ENCODE results near the gene VPS26B.
"Not testable (repeated sequence)": the region's sequence is repeated elsewhere in the genome, so short reads cannot be mapped to it uniquely, and the experiment has no call there.

VPS26B gene

GRCh38 chr11:134283461-134284230 is 59.2 kb downstream of the VPS26B start:
- DNase-seq: no peak

DNA sequence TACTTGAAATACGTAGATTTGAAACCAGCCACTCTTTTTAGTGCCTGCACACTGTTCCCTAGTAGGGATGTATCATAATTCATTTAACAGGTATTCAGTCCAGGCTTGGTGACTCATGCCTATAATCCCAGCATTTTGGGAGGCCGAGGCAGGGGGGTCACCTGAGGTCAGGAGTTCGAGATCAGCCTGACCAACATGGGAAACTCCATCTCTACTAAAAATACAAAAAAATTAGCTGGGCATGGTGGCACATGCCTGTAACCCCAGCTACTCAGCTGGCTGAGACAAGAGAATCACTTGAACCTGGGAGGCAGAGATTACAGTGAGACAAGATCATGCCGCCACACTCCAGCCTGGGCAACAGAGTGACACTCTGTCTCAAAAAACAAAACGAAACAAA is 59.9 kb downstream of the VPS26B start:
- not testable (repeated sequence) for DNase-seq

DNA sequence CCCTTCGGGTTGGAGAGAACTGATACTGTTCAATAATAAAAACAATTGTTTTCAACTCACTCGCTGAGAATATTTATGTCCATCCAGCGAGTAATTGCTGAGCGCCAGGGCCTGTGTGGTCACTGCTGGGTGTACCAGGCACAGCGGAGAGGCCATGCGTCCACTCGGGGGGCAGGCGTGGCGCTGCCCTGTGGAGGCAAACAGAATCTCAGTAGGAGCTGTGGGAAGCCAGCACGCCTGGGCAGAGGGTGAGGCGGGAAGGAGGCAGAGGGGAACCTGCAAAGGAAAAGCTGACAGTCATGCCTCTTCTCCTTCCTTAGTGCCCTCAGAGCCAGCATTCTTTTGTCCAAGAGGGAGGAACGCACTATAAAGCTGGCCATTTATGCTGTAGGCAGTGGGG is 63.1 kb downstream of the VPS26B start:
- no peak for DNase-seq

DNA sequence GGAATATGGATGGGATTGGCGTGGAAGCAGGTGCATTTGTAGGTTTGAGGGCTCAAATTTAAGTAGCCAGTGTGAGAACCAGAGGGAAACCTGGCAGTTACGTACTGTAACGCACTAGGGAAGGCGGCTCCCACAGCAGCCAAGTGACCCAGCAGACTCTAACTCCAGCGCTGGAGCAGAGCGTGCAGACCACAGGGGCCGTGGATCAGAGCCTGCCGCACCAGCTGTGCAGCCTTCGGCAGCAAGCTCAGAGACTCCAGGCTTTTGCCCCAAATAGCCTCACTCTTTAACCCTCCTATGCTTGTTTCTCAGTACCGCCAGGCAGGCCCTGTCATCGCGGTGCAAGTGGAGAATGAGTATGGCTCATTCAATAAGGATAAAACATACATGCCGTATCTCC is 64.0 kb downstream of the VPS26B start:
- DNase-seq: no peak

DNA sequence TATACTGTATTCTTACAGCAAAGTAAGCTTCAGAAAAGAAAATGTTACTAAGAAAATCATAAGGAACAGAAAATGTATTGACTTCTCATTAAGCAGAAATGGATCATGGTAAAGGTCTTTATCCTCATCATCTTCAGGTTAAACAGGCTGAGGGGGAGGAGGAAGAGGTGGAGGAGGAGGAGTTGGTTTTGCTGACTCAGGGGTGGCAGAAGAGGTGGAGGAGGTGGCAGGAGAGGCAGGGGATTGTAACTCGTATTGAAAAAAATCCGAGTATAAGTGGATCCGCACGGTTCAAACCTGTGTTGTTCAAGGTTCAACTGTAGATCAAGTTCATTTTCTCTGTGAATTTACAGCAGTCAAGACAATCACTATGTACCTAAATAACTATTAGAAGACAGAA is 64.7 kb downstream of the VPS26B start:
- DNase-seq: no peak

GRCh38 chr11:134289789-134290188 is 65.3 kb downstream of the VPS26B start:
- DNase-seq: no peak

DNA sequence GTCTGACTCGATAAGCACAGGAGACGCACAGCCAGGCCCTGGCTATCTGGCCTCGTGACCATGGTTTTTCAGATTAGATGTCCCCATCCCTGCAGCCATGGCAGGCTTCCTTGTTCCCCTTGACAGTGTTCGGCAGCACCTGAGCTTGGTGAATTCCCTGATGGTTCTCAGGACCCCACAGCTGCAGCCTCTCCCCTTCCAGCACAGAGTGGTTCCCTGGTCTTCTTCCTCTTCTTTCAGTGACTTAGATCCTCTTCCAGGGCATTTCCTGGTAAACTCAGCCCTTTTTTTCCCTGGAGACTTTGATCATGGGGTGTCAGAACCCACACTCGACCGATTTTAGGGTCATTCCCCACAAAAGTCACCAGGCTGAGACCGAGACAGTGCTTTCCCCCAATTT is 66.2 kb downstream of the VPS26B start:
- no peak for DNase-seq

DNA sequence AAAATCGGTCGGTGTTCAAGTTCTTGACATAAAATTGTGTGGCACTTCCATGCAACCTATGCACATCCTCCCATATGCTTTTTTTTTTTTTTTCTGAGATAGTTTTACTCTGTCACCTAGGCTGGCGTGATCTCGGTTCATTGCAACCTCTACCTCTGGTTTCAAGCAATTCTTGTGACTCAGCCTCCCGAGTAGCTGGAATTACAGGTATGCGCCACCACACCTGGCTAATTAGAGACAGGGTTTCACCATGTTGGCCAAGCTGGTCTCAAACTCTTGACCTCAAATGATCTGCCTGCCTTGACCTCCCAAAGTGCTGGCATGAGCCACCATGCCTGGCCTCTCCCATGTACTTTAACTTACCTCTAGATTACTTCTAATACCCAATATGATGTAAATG is 66.7 kb downstream of the VPS26B start:
- DNase-seq: no peak

- no peak for DNase-seq
These were observed 68.2 kb downstream of the VPS26B start for GRCh38 chr11:134292661-134293060.

DNA sequence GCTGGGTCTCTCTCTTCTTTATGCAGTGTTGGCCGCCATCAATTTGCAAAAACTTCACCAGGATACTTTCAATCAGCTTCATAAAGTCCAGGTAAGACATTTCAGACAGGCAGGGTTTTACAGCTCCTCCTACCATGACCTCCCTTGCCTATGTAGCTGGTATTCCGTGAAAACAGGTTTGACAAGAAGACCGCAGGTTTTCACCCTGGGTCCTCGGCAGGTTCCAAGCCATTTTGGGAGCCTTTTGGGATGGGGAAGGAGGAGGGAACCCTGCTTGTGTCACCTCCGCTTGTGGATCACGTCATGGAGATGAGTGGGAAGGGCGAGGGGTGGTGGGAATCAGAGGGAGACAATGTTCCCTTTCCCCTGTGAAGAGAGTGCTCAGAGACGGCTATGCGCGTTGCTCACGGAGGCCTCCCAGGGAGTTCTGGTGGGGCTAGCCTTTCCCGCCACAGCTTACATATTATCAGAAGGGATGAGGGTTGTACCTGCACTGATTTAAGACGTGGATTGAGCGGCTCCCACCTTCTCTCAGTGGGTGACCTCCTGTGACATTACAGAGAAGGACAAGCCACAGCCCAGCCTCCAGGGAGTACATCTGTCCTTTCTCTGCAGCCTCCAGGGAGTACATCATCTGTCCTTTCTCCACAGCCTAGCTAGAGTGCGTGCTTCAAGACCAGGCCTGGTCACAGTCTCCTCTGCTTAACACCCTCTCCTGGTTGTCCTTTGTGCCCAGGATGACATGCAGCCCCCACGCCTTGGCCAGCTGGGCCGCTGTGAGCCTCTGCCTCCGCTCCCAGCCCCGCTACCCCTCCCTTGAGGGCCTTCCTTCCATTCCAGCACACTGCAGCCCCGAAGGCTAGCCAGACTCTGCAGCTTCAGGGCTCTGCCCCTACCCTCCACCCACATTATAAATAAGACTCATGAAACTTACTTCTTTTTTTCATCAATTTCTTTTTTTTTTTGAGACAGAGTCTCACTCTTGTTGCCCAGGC is 68.9 kb downstream of the VPS26B start:
- DNase-seq: no peak

GRCh38 chr11:134294664-134295063 is 70.2 kb downstream of the VPS26B start:
- DNase-seq: no peak
